CD4-positive, alpha-beta T cell (primary cell): Measurements from ENCODE around the gene SRPX2. TPM values are rescaled to one million over a fixed set of nuclear protein-coding genes. Genes with fewer than 3 reads are reported as not detected.

Source experiments
- ATAC-seq: fragments of 200-7000 bp; cut with Tn5 transposase; one replicate; pipeline ENCODE4 v1.10.0; 2022; ENCODE audit warnings: mild to moderate bottlenecking; ENCODE audit not compliant: poor library complexity
- CTCF ChIA-PET: fragments of 350-600 bp; sonication (Branson Sonifier 250); formaldehyde crosslinking; loops from one replicate; lab custom pipeline; 2021; ENCODE audit warnings: antibody characterized with exemption, inconsistent platforms; lab: Charles Lee
- POLR2A ChIA-PET: fragments of 350-600 bp; sonication (Branson Sonifier 250); formaldehyde crosslinking; loops from one replicate; lab custom pipeline; 2021; ENCODE audit warnings: antibody characterized with exemption, inconsistent platforms; lab: Charles Lee
- DNase-seq, 14 experiments: peaks; one replicate each; pipeline ENCODE4 v3.0.0-alpha.2; 2013 to 2020; ENCODE audit warnings: mixed read lengths in 2 of 14
- H3K27ac ChIP-seq, 2 donors: one replicate each; pipeline versions ENCODE4 v1.5.1 to v1.7.0; 2013; ENCODE audit warnings: low read length in 2 of 2, low read depth in 1 of 2, mild to moderate bottlenecking in 1 of 2
- H3K27me3 ChIP-seq, 2 experiments: 1 replicate in 1 of 2; 2 replicates in 1 of 2; pipeline versions ENCODE4 v1.6.1 to v1.7.0; 2013; ENCODE audit warnings: low read length in 2 of 2, control low read depth in 1 of 2, mild to moderate bottlenecking in 1 of 2, moderate library complexity in 1 of 2; ENCODE audit not compliant: insufficient read depth in 2 of 2, control insufficient read depth in 1 of 2
- H3K36me3 ChIP-seq: one replicate; pipeline ENCODE4 v1.6.1; 2013; ENCODE audit warnings: low read length, control low read depth; ENCODE audit not compliant: insufficient read depth
- H3K4me1 ChIP-seq: one replicate; pipeline ENCODE4 v1.6.1; 2013; ENCODE audit warnings: low read length, control low read depth; ENCODE audit not compliant: insufficient read depth
- H3K4me3 ChIP-seq: one replicate; pipeline ENCODE4 v1.5.1; 2013; ENCODE audit warnings: mild to moderate bottlenecking, low read length, moderate library complexity
- H3K9me3 ChIP-seq, 2 experiments: 1 replicate in 1 of 2; 2 replicates in 1 of 2; pipeline versions ENCODE4 v1.6.1 to v1.7.0; 2013; ENCODE audit warnings: low read length in 2 of 2, mild to moderate bottlenecking in 2 of 2, control low read depth in 1 of 2, moderate library complexity in 1 of 2; ENCODE audit not compliant: control insufficient read depth in 1 of 2, insufficient read depth in 1 of 2
- H3K27ac Mint-ChIP-seq: one replicate; pipeline ENCODE4 v1.8.0; 2020; ENCODE audit warnings: mixed read lengths
- H3K27me3 Mint-ChIP-seq: one replicate; pipeline ENCODE4 v1.8.0; 2021; ENCODE audit warnings: mixed read lengths
- H3K36me3 Mint-ChIP-seq: one replicate; pipeline ENCODE4 v1.8.0; 2021; ENCODE audit warnings: low read depth, mixed read lengths
- H3K4me1 Mint-ChIP-seq: one replicate; pipeline ENCODE4 v1.8.0; 2021; ENCODE audit warnings: low read depth, mixed read lengths
- H3K4me3 Mint-ChIP-seq: one replicate; pipeline ENCODE4 v1.8.0; 2020; ENCODE audit warnings: mild to moderate bottlenecking, mixed read lengths
- H3K9me3 Mint-ChIP-seq: one replicate; pipeline ENCODE4 v1.8.0; 2020; ENCODE audit warnings: mixed read lengths
- CTCF ChIP-seq: fragments of 200-600 bp; IDR thresholded peaks from one replicate; pipeline ENCODE4 v1.8.0; 2022; ENCODE audit warnings: antibody characterized with exemption, mild to moderate bottlenecking
- intact Hi-C, 2 experiments: fragments of 100-400 bp; cut with DNase I in 1 of 2; cut with micrococcal nuclease in 1 of 2; formaldehyde crosslinking; loops; one replicate each; pipeline versions ENCODE4 v1.15.1 to v1.9.0; 2023 to 2025; cut with DNase I, micrococcal nuclease
- total RNA-seq, 174 experiments: library from RNA in 2 of 174; stranded (reverse) in 2 of 174; gene quantifications; one replicate each; pipeline ENCODE4 v1.2.3 and lab custom pipeline; 2021 to 2026

The SRPX2 gene
- total RNA-seq, 2 experiments from 2014 or later, result not detected

GRCh38 chrX:100600340-100600739 is 43.7 kb upstream of the SRPX2 start:
- Histone ChIP-seq H3K9me3 (no peaks in the 10 kb centered on the region), H3K27ac (no peak overlapping the region), H3K36me3 (no peaks in the 10 kb centered on the region), H3K4me3 (no peak overlapping the region), H3K27me3 (no peaks in the 10 kb centered on the region), H3K4me1 (no peaks in the 10 kb centered on the region)
- Mint-ChIP-seq H3K4me3 (no peak overlapping the region), H3K4me1 (no peaks in the 10 kb centered on the region), H3K9me3 (no peaks in the 10 kb centered on the region), H3K36me3 (no peaks in the 10 kb centered on the region), H3K27me3 (peaks cover 6% of the 10 kb centered on the region), H3K27ac (no peak overlapping the region)
- TF ChIP-seq CTCF, result no peak
- POLR2A ChIA-PET, result no interaction called here
- intact Hi-C loops, result no loop called here
- DNase-seq, result no peak
- CTCF ChIA-PET, result no interaction called here
- ATAC-seq, result no peak

- ATAC-seq, result no peak
These were observed 43.2 kb upstream of the SRPX2 start for GRCh38 chrX:100600758-100601157.

GRCh38 chrX:100606753-100607152 is 37.2 kb upstream of the SRPX2 start:
- CTCF ChIA-PET, result no interaction called here
- H3K27ac Mint-ChIP-seq, result no peak overlapping the region
- Histone ChIP-seq H3K27me3 (no peaks in the 10 kb centered on the region), H3K27ac (no peak overlapping the region), H3K36me3 (no peaks in the 10 kb centered on the region), H3K9me3 (no peaks in the 10 kb centered on the region), H3K4me3 (no peak overlapping the region), H3K4me1 (no peaks in the 10 kb centered on the region)
- H3K36me3 Mint-ChIP-seq, result no peaks in the 10 kb centered on the region
- no peak for TF ChIP-seq CTCF
- ATAC-seq (no peak), DNase-seq (no peak)
- intact Hi-C loops, result no loop called here
- POLR2A ChIA-PET, result no interaction called here
- no peaks in the 10 kb centered on the region for H3K4me1 Mint-ChIP-seq
- no peaks in the 10 kb centered on the region for H3K9me3 Mint-ChIP-seq
- peaks cover 6% of the 10 kb centered on the region for H3K27me3 Mint-ChIP-seq
- no peak overlapping the region for H3K4me3 Mint-ChIP-seq

More at GRCh38 chrX:100600758-100601157, 43.2 kb upstream of the SRPX2 start:
- peaks cover 6% of the 10 kb centered on the region for H3K27me3 Mint-ChIP-seq
- no peaks in the 10 kb centered on the region for H3K4me1 Mint-ChIP-seq
- ChIA-PET CTCF (no interaction called here), POLR2A (no interaction called here)
- Histone ChIP-seq H3K4me3 (no peak overlapping the region), H3K27me3 (no peaks in the 10 kb centered on the region), H3K9me3 (no peaks in the 10 kb centered on the region), H3K27ac (no peak overlapping the region), H3K36me3 (no peaks in the 10 kb centered on the region), H3K4me1 (no peaks in the 10 kb centered on the region)
- no peak for DNase-seq
- intact Hi-C loops, result no loop called here
- no peak for TF ChIP-seq CTCF
- no peak overlapping the region for H3K27ac Mint-ChIP-seq
- H3K36me3 Mint-ChIP-seq, result no peaks in the 10 kb centered on the region
- no peaks in the 10 kb centered on the region for H3K9me3 Mint-ChIP-seq
- H3K4me3 Mint-ChIP-seq, result no peak overlapping the region
